ENCODE results near the gene NSMCE3. TPM values are rescaled to one million over a fixed set of nuclear protein-coding genes. Genes with fewer than 3 reads are reported as not detected.

NSMCE3 gene
- 6.5 TPM for total RNA-seq
- long read RNA-seq, full-length matches to known transcripts = 18 of 18 reads
- long read RNA-seq, partial matches to known transcripts = 0 of 18 reads
- long read RNA-seq, other reads (novel, unspliced or antisense) = 0 of 18 reads

- intact Hi-C loops (cut with DNase I) = no loop called here
- DNase-seq (ENCODE audit: low spot score) = peak; percentile 94
Observed at GRCh38 chr15:29269485-29270168, at the start of gene NSMCE3. Gene NSMCE3, minus strand, starts transcription at chr15:29269822. Its CDS starts 117 bp downstream, at chr15:29269705.

- no peak for DNase-seq (ENCODE audit: low spot score)
- intact Hi-C loops (cut with DNase I) = no loop called here
Observed at GRCh38 chr15:29316422-29316821, 46.8 kb upstream of the NSMCE3 start.

GRCh38 chr15:29312387-29312786, 42.8 kb upstream of the NSMCE3 start:
- intact Hi-C loops (cut with DNase I) = no loop called here
- DNase-seq (ENCODE audit: low spot score) = no peak

- DNase-seq (ENCODE audit: low spot score) = no peak
- intact Hi-C loops (cut with DNase I) = no loop called here
Observed at GRCh38 chr15:29311696-29312095, 42.1 kb upstream of the NSMCE3 start.

- intact Hi-C loops (cut with DNase I) = no loop called here
- no peak for DNase-seq (ENCODE audit: low spot score)
Observed at GRCh38 chr15:29309139-29309538, 39.5 kb upstream of the NSMCE3 start.

GRCh38 chr15:29308299-29308698, 38.7 kb upstream of the NSMCE3 start:
- intact Hi-C loops (cut with DNase I) = no loop called here
- no peak for DNase-seq (ENCODE audit: low spot score)

GRCh38 chr15:29305556-29305955, 35.9 kb upstream of the NSMCE3 start:
- DNase-seq (ENCODE audit: low spot score) = no peak
- intact Hi-C loops (cut with DNase I) = no loop called here

- intact Hi-C loops (cut with DNase I) = no loop called here
- no peak for DNase-seq (ENCODE audit: low spot score)
Observed at GRCh38 chr15:29302871-29303270, 33.2 kb upstream of the NSMCE3 start.

- intact Hi-C loops (cut with DNase I) = no loop called here
Observed at GRCh38 chr15:29299784-29300183, 30.2 kb upstream of the NSMCE3 start.

GRCh38 chr15:29299331-29299730, 29.7 kb upstream of the NSMCE3 start:
- intact Hi-C loops (cut with DNase I) = no loop called here
- DNase-seq (ENCODE audit: low spot score) = no peak

More at GRCh38 chr15:29299784-29300183, 30.2 kb upstream of the NSMCE3 start:
- DNase-seq (ENCODE audit: low spot score) = no peak

- intact Hi-C loops (cut with DNase I) = no loop called here
- DNase-seq (ENCODE audit: low spot score) = no peak
Observed at GRCh38 chr15:29294732-29295325, 25.2 kb upstream of the NSMCE3 start.

GRCh38 chr15:29291067-29291845, 21.6 kb upstream of the NSMCE3 start:
- intact Hi-C loops (cut with DNase I) = no loop called here
- no peak for DNase-seq (ENCODE audit: low spot score)

- intact Hi-C loops (cut with DNase I) = no loop called here
Observed at GRCh38 chr15:29289173-29289572, 19.6 kb upstream of the NSMCE3 start.

GRCh38 chr15:29285386-29285785, 15.8 kb upstream of the NSMCE3 start:
- intact Hi-C loops (cut with DNase I) = no loop called here
- DNase-seq (ENCODE audit: low spot score) = no peak

More at GRCh38 chr15:29289173-29289572, 19.6 kb upstream of the NSMCE3 start:
- no peak for DNase-seq (ENCODE audit: low spot score)

- intact Hi-C loops (cut with DNase I) = no loop called here
- DNase-seq (ENCODE audit: low spot score) = no peak
Observed at GRCh38 chr15:29283381-29283780, 13.8 kb upstream of the NSMCE3 start.

- intact Hi-C loops (cut with DNase I) = no loop called here
- no peak for DNase-seq (ENCODE audit: low spot score)
Observed at GRCh38 chr15:29280514-29280913, 10.9 kb upstream of the NSMCE3 start.

- no peak for DNase-seq (ENCODE audit: low spot score)
- intact Hi-C loops (cut with DNase I) = no loop called here
Observed at GRCh38 chr15:29278436-29279105, 8.9 kb upstream of the NSMCE3 start.

- DNase-seq (ENCODE audit: low spot score) = no peak
- intact Hi-C loops (cut with DNase I) = no loop called here
Observed at GRCh38 chr15:29276366-29276765, 6.7 kb upstream of the NSMCE3 start.

- no peak for DNase-seq (ENCODE audit: low spot score)
- intact Hi-C loops (cut with DNase I) = no loop called here
Observed at GRCh38 chr15:29275855-29276254, 6.2 kb upstream of the NSMCE3 start.

- intact Hi-C loops (cut with DNase I) = no loop called here
- DNase-seq (ENCODE audit: low spot score) = no peak
Observed at GRCh38 chr15:29274946-29275345, 5.3 kb upstream of the NSMCE3 start.

Measured in cardiac septum (tissue), 1 donor.